ENCODE results near the gene FATE1.
"Not testable (repeated sequence)": the region's sequence is repeated elsewhere in the genome, so short reads cannot be mapped to it uniquely, and the experiment has no call there.

GRCh38 chrX:151697082-151697481, 18.8 kb upstream of the FATE1 start:
- not testable (repeated sequence) for TF ChIP-seq CTCF (IDR thresholded peaks at IDR 0.05; ENCODE audit: poor library complexity); EZH2 (IDR thresholded peaks at IDR 0.05; ENCODE audit: borderline replicate concordance); EZH2phosphoT487 (IDR thresholded peaks at IDR 0.05; ENCODE audit: low read depth, severe bottlenecking, unreplicated experiment)

Measured in hepatocyte (in vitro differentiated cells).